HG03045 (cell line): ENCODE results near the gene DIPK1C.

Experiments used
- ATAC-seq: cut with Tn5 transposase; IDR thresholded peaks from one replicate; pipeline ENCODE4 v1.9.1; 2021; ENCODE audit warnings: mild to moderate bottlenecking, moderate library complexity; ENCODE audit not compliant: unreplicated experiment

The DIPK1C gene

GRCh38 chr18:74486119-74486849 is 29.2 kb upstream of the DIPK1C start:
- no peak for ATAC-seq

GRCh38 chr18:74482697-74483096 is 25.6 kb upstream of the DIPK1C start:
- ATAC-seq = no peak

- ATAC-seq = no peak
These were observed 23.1 kb upstream of the DIPK1C start for GRCh38 chr18:74480149-74480651.

- no peak for ATAC-seq
These were observed 22.5 kb upstream of the DIPK1C start for GRCh38 chr18:74479486-74480148.

- ATAC-seq = no peak
These were observed 21.8 kb upstream of the DIPK1C start for GRCh38 chr18:74478880-74479279.

GRCh38 chr18:74478316-74478715 is 21.2 kb upstream of the DIPK1C start:
- ATAC-seq = no peak

GRCh38 chr18:74477771-74478170 is 20.7 kb upstream of the DIPK1C start:
- ATAC-seq = no peak

GRCh38 chr18:74476140-74476539 is 19.0 kb upstream of the DIPK1C start:
- ATAC-seq = no peak

GRCh38 chr18:74473976-74474640 is 17.0 kb upstream of the DIPK1C start:
- no peak for ATAC-seq

GRCh38 chr18:74472312-74472711 is 15.2 kb upstream of the DIPK1C start:
- no peak for ATAC-seq

- ATAC-seq = no peak
These were observed 11.5 kb upstream of the DIPK1C start for GRCh38 chr18:74468547-74469061.

- ATAC-seq = no peak
These were observed 8.7 kb upstream of the DIPK1C start for GRCh38 chr18:74465775-74466174.

- no peak for ATAC-seq
These were observed 6.9 kb upstream of the DIPK1C start for GRCh38 chr18:74463983-74464382.

- no peak for ATAC-seq
These were observed 6.1 kb upstream of the DIPK1C start for GRCh38 chr18:74463254-74463653.

GRCh38 chr18:74460825-74461224 is 3.7 kb upstream of the DIPK1C start:
- ATAC-seq = no peak

GRCh38 chr18:74459889-74460288 is 2.8 kb upstream of the DIPK1C start:
- ATAC-seq = no peak

- ATAC-seq = no peak
These were observed 765 bp upstream of the DIPK1C start for GRCh38 chr18:74457725-74458421.

GRCh38 chr18:74456349-74457042 is 612 bp downstream of the DIPK1C start:
- no peak for ATAC-seq

- no peak for ATAC-seq
These were observed 1.1 kb downstream of the DIPK1C start for GRCh38 chr18:74456017-74456348.

- ATAC-seq = no peak
These were observed 1.7 kb downstream of the DIPK1C start for GRCh38 chr18:74455386-74455785.
